PFSK-1 (cell line): ENCODE measurements around the gene KLHDC4.

Experiments
- FOXP2 ChIP-seq: optimal IDR thresholded peaks from 2 replicates; pipeline ENCODE3; 2011; ENCODE audit warnings: borderline replicate concordance, control low read depth, inconsistent platforms; ENCODE audit not compliant: insufficient read depth; ENCODE audit errors: extremely low read length, extremely low read depth
- POLR2AphosphoS5 ChIP-seq: IDR thresholded peaks from 2 replicates; pipeline ENCODE4 v1.6.1; 2012; ENCODE audit warnings: low read depth, mild to moderate bottlenecking, control low read depth, low read length, moderate library complexity
- SIN3A ChIP-seq: IDR thresholded peaks from 2 replicates; pipeline ENCODE4 v1.6.1; 2012; ENCODE audit warnings: mild to moderate bottlenecking, low read length, moderate library complexity, borderline replicate concordance; ENCODE audit not compliant: insufficient read depth
- TAF1 ChIP-seq: IDR thresholded peaks from 2 replicates; pipeline ENCODE4 v1.6.1; 2012; ENCODE audit warnings: low read length, control low read depth, borderline replicate concordance; ENCODE audit not compliant: insufficient read depth
- TF ChIP-seq, protein P1 (sequence below), 2 experiments: IDR thresholded peaks; 2 replicates each; pipeline versions ENCODE4 v1.6.1 to v1.8.0; 2011 to 2012; ENCODE audit warnings: low read depth in 2 of 2, low read length in 2 of 2, control low read depth in 1 of 2, inconsistent platforms in 1 of 2, mild to moderate bottlenecking in 1 of 2, moderate library complexity in 1 of 2; ENCODE audit not compliant: insufficient read depth in 1 of 2

KLHDC4 gene

GRCh38 chr16:87669672-87670071 lies 96.1 kb downstream of the KLHDC4 start:
- no peak for TF ChIP-seq SIN3A

- TF ChIP-seq, protein P1, sequence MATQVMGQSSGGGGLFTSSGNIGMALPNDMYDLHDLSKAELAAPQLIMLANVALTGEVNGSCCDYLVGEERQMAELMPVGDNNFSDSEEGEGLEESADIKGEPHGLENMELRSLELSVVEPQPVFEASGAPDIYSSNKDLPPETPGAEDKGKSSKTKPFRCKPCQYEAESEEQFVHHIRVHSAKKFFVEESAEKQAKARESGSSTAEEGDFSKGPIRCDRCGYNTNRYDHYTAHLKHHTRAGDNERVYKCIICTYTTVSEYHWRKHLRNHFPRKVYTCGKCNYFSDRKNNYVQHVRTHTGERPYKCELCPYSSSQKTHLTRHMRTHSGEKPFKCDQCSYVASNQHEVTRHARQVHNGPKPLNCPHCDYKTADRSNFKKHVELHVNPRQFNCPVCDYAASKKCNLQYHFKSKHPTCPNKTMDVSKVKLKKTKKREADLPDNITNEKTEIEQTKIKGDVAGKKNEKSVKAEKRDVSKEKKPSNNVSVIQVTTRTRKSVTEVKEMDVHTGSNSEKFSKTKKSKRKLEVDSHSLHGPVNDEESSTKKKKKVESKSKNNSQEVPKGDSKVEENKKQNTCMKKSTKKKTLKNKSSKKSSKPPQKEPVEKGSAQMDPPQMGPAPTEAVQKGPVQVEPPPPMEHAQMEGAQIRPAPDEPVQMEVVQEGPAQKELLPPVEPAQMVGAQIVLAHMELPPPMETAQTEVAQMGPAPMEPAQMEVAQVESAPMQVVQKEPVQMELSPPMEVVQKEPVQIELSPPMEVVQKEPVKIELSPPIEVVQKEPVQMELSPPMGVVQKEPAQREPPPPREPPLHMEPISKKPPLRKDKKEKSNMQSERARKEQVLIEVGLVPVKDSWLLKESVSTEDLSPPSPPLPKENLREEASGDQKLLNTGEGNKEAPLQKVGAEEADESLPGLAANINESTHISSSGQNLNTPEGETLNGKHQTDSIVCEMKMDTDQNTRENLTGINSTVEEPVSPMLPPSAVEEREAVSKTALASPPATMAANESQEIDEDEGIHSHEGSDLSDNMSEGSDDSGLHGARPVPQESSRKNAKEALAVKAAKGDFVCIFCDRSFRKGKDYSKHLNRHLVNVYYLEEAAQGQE (IDR thresholded peaks at IDR 0.05; ENCODE audit: insufficient read depth in 1 of 2, low read depth in 2 of 2, low read length in 2 of 2) = no peak
- TF ChIP-seq SIN3A (no peak), FOXP2 (no peak), POLR2AphosphoS5 (no peak), TAF1 (no peak)
Observed at GRCh38 chr16:87667946-87668345, 97.8 kb downstream of the KLHDC4 start.

- TF ChIP-seq SIN3A = no peak
- TF ChIP-seq, protein P1 (IDR thresholded peaks at IDR 0.05; ENCODE audit: insufficient read depth in 1 of 2, low read depth in 2 of 2, low read length in 2 of 2) = no peak
- TF ChIP-seq TAF1 = no peak
- TF ChIP-seq FOXP2 = no peak
- no peak for TF ChIP-seq POLR2AphosphoS5
Observed at GRCh38 chr16:87667443-87667842, 98.3 kb downstream of the KLHDC4 start.

DNA sequence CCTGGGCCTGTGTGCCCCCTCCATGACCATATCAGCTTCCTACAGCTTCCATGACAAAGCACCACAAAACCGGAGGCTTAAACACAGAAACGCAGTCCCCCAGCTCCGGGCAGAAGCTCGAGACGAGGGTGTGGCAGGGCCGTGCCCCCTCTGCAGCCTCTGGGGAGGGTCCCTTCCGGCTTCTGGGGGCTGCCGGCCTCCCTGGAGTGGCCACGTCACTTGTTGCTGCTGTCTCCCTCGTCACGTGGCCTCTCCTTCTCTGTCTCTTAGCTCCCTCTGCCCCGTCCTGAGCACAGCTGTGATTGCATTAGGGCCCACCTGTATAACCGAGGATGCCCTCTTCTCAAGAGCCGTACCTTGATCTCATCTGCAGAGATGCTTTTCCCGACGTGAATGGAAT lies 98.9 kb downstream of the KLHDC4 start:
- TF ChIP-seq POLR2AphosphoS5 (no peak), FOXP2 (no peak), SIN3A (no peak), TAF1 (no peak)
- TF ChIP-seq, protein P1 (IDR thresholded peaks at IDR 0.05; ENCODE audit: insufficient read depth in 1 of 2, low read depth in 2 of 2, low read length in 2 of 2) = no peak

DNA sequence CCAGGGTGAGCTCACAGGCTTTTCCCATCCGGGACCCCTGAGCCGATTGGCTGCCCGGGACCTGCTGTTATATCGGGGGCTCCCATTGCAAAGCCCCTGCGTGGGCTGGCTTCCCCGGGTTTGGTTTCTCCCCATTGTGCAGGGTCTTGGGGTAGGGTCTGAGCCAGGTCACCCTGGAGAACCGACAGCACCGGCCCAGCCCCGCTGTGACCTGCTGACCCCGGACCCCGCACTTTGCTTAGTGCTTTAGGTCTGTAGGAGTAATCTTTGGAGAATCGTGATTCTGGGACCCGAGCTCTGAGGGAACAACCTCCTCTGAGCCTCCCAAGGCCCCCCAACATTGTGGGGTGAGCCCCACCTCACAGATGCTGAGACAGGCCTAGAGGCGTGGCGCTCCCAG lies 100.6 kb downstream of the KLHDC4 start:
- TF ChIP-seq, protein P1 (IDR thresholded peaks at IDR 0.05; ENCODE audit: insufficient read depth in 1 of 2, low read depth in 2 of 2, low read length in 2 of 2) = no peak
- TF ChIP-seq TAF1 = no peak
- TF ChIP-seq POLR2AphosphoS5 = no peak
- TF ChIP-seq FOXP2 = no peak
- no peak for TF ChIP-seq SIN3A
